Panc1 (cell line): ENCODE data around the gene SPATS2L.

Experiments
- TF ChIP-seq, protein P1 (sequence below): fragments of 450-650 bp; IDR thresholded peaks from 2 replicates; pipeline ENCODE4 v1.5.1; 2017; ENCODE audit warnings: mild to moderate bottlenecking
- TF ChIP-seq, protein P2 (sequence below), 2 experiments: IDR thresholded peaks; 2 replicates each; pipeline ENCODE4 v1.6.1; 2011 to 2012; ENCODE audit warnings: low read depth in 2 of 2, control low read depth in 1 of 2, low read length in 1 of 2, mild to moderate bottlenecking in 1 of 2, moderate library complexity in 1 of 2; ENCODE audit not compliant: insufficient read depth in 1 of 2

DNA sequence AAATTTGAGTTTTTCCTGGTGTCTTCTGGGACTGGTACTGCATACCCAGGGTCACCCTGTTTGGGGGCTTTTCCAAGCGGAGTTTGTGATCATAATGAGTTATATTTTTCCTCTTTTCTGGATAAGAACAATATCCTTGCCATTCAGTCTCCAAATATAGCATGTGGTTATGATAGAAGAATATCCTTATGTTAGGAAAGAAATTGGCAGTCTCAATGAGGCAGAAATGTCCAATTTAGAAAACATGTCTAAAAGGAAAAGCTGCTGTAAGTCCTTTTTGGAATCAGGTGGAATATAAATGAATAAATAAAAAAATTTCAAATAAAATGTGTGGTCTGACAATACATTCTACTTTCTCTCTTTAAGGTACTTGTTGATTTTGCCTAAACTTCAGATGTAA lies 36.2 kb downstream of the SPATS2L start:
- TF ChIP-seq, protein P1, sequence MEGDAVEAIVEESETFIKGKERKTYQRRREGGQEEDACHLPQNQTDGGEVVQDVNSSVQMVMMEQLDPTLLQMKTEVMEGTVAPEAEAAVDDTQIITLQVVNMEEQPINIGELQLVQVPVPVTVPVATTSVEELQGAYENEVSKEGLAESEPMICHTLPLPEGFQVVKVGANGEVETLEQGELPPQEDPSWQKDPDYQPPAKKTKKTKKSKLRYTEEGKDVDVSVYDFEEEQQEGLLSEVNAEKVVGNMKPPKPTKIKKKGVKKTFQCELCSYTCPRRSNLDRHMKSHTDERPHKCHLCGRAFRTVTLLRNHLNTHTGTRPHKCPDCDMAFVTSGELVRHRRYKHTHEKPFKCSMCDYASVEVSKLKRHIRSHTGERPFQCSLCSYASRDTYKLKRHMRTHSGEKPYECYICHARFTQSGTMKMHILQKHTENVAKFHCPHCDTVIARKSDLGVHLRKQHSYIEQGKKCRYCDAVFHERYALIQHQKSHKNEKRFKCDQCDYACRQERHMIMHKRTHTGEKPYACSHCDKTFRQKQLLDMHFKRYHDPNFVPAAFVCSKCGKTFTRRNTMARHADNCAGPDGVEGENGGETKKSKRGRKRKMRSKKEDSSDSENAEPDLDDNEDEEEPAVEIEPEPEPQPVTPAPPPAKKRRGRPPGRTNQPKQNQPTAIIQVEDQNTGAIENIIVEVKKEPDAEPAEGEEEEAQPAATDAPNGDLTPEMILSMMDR, result no peak
- TF ChIP-seq, protein P2, sequence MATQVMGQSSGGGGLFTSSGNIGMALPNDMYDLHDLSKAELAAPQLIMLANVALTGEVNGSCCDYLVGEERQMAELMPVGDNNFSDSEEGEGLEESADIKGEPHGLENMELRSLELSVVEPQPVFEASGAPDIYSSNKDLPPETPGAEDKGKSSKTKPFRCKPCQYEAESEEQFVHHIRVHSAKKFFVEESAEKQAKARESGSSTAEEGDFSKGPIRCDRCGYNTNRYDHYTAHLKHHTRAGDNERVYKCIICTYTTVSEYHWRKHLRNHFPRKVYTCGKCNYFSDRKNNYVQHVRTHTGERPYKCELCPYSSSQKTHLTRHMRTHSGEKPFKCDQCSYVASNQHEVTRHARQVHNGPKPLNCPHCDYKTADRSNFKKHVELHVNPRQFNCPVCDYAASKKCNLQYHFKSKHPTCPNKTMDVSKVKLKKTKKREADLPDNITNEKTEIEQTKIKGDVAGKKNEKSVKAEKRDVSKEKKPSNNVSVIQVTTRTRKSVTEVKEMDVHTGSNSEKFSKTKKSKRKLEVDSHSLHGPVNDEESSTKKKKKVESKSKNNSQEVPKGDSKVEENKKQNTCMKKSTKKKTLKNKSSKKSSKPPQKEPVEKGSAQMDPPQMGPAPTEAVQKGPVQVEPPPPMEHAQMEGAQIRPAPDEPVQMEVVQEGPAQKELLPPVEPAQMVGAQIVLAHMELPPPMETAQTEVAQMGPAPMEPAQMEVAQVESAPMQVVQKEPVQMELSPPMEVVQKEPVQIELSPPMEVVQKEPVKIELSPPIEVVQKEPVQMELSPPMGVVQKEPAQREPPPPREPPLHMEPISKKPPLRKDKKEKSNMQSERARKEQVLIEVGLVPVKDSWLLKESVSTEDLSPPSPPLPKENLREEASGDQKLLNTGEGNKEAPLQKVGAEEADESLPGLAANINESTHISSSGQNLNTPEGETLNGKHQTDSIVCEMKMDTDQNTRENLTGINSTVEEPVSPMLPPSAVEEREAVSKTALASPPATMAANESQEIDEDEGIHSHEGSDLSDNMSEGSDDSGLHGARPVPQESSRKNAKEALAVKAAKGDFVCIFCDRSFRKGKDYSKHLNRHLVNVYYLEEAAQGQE (IDR thresholded peaks at IDR 0.05; ENCODE audit: insufficient read depth in 1 of 2, low read depth in 2 of 2, low read length in 1 of 2), result no peak
